H9 (cell line): ENCODE results near the gene AMPH. TPM values are rescaled to one million over a fixed set of nuclear protein-coding genes. Genes with fewer than 3 reads are reported as not detected.

Source experiments
- DNase-seq: peaks from one replicate; pipeline ENCODE4 v3.0.0-alpha.2; 2017
- H2AFZ ChIP-seq: one replicate; pipeline ENCODE4 v1.6.1; 2013; ENCODE audit warnings: mild to moderate bottlenecking, low read length, control low read depth, moderate library complexity
- H2AK5ac ChIP-seq: 2 replicates; pipeline ENCODE4 v1.6.1; 2013; ENCODE audit warnings: low read length, control low read depth, mixed read lengths; ENCODE audit not compliant: insufficient read length
- H2BK120ac ChIP-seq: one replicate; pipeline ENCODE4 v1.6.1; 2013; ENCODE audit warnings: low read depth, mild to moderate bottlenecking, low read length, control low read depth, inconsistent platforms; ENCODE audit not compliant: poor library complexity, severe bottlenecking
- H2BK12ac ChIP-seq: 2 replicates; pipeline ENCODE4 v1.6.1; 2013; ENCODE audit warnings: low read length, control low read depth, mixed read lengths, low read depth; ENCODE audit not compliant: insufficient read length
- H2BK15ac ChIP-seq: 2 replicates; pipeline ENCODE4 v1.6.1; 2013; ENCODE audit warnings: low read depth, low read length, control low read depth
- H2BK20ac ChIP-seq: one replicate; pipeline ENCODE4 v1.6.1; 2013; ENCODE audit warnings: low read depth, mild to moderate bottlenecking, low read length, control low read depth, inconsistent platforms; ENCODE audit not compliant: poor library complexity, severe bottlenecking
- H2BK5ac ChIP-seq: 2 replicates; pipeline ENCODE4 v1.6.1; 2013; ENCODE audit warnings: low read length, control low read depth, mixed read lengths; ENCODE audit not compliant: insufficient read length
- H3K14ac ChIP-seq: 2 replicates; pipeline ENCODE4 v1.6.1; 2013; ENCODE audit warnings: low read length, control low read depth; ENCODE audit not compliant: insufficient read depth
- H3K18ac ChIP-seq: 2 replicates; pipeline ENCODE4 v1.6.1; 2013; ENCODE audit warnings: low read depth, mild to moderate bottlenecking, mixed read lengths, low read length, control low read depth; ENCODE audit not compliant: insufficient read length
- H3K23ac ChIP-seq: 2 replicates; pipeline ENCODE4 v1.6.1; 2013; ENCODE audit warnings: low read length, control low read depth, mixed read lengths, low read depth; ENCODE audit not compliant: insufficient read length
- H3K23me2 ChIP-seq: 2 replicates; pipeline ENCODE4 v1.6.1; 2013; ENCODE audit warnings: low read depth, mild to moderate bottlenecking, mixed read lengths, low read length, control low read depth; ENCODE audit not compliant: insufficient read length, poor library complexity, severe bottlenecking
- H3K27ac ChIP-seq: 2 replicates; pipeline ENCODE4 v1.5.1; 2013; ENCODE audit warnings: low read length, control low read depth, mixed read lengths, low read depth; ENCODE audit not compliant: insufficient read length
- H3K27me3 ChIP-seq: 2 replicates; pipeline ENCODE4 v1.6.1; 2013; ENCODE audit warnings: low read length, control low read depth, inconsistent platforms; ENCODE audit not compliant: insufficient read depth
- H3K4ac ChIP-seq: 2 replicates; pipeline ENCODE4 v1.6.1; 2013; ENCODE audit warnings: low read depth, mild to moderate bottlenecking, control low read depth, inconsistent platforms, low read length, moderate library complexity
- H3K4me1 ChIP-seq: 2 replicates; pipeline ENCODE4 v1.6.1; 2013; ENCODE audit warnings: low read length, control low read depth, inconsistent platforms; ENCODE audit not compliant: insufficient read depth
- H3K4me2 ChIP-seq: 2 replicates; pipeline ENCODE4 v1.6.1; 2013; ENCODE audit warnings: low read length, control low read depth, mixed read lengths; ENCODE audit not compliant: insufficient read length, insufficient read depth
- H3K56ac ChIP-seq: 2 replicates; pipeline ENCODE4 v1.6.1; 2013; ENCODE audit warnings: low read depth, mild to moderate bottlenecking, mixed read lengths, low read length, control low read depth; ENCODE audit not compliant: insufficient read length
- H3K79me1 ChIP-seq: 2 replicates; pipeline ENCODE4 v1.6.1; 2013; ENCODE audit warnings: low read depth, mild to moderate bottlenecking, moderate library complexity, low read length, control low read depth, inconsistent platforms; ENCODE audit not compliant: insufficient read depth, poor library complexity, severe bottlenecking
- H3K79me2 ChIP-seq: 2 replicates; pipeline ENCODE4 v1.6.1; 2013; ENCODE audit warnings: low read length, control low read depth, inconsistent platforms; ENCODE audit not compliant: insufficient read depth
- H3K9ac ChIP-seq: 2 replicates; pipeline ENCODE4 v1.6.1; 2013; ENCODE audit warnings: low read length, control low read depth, mixed read lengths; ENCODE audit not compliant: insufficient read length; ENCODE audit errors: extremely low read depth
- H3K9me3 ChIP-seq: one replicate; pipeline ENCODE4 v1.6.1; 2013; ENCODE audit warnings: low read depth, low read length, inconsistent platforms; ENCODE audit not compliant: control insufficient read depth
- H3T11ph ChIP-seq: one replicate; pipeline ENCODE4 v1.6.1; 2013; ENCODE audit warnings: mild to moderate bottlenecking, low read length, control low read depth, inconsistent platforms
- H4K20me1 ChIP-seq: one replicate; pipeline ENCODE4 v1.6.1; 2013; ENCODE audit not compliant: control insufficient read depth, insufficient read length, insufficient read depth
- H4K5ac ChIP-seq: 2 replicates; pipeline ENCODE4 v1.6.1; 2013; ENCODE audit warnings: low read depth, mild to moderate bottlenecking, mixed read lengths, low read length, control low read depth; ENCODE audit not compliant: insufficient read length
- H4K8ac ChIP-seq: replicated peaks from 2 replicates; pipeline ENCODE4 v1.6.1; 2013; ENCODE audit warnings: low read length, control low read depth, mixed read lengths, low read depth; ENCODE audit not compliant: insufficient read length
- H4K91ac ChIP-seq: 2 replicates; pipeline ENCODE4 v1.6.1; 2013; ENCODE audit warnings: low read depth, mild to moderate bottlenecking, moderate library complexity, mixed read lengths, low read length, control low read depth; ENCODE audit not compliant: insufficient read length
- H3K27ac Mint-ChIP-seq, 3 experiments: 2 replicates in 2 of 3; 3 replicates in 1 of 3; pipeline ENCODE4 v1.8.0; 2020 to 2021; ENCODE audit warnings: mixed read lengths in 3 of 3, mild to moderate bottlenecking in 1 of 3, moderate library complexity in 1 of 3
- H3K27me3 Mint-ChIP-seq: 2 replicates; pipeline ENCODE4 v1.8.0; 2021; ENCODE audit warnings: low read depth, mild to moderate bottlenecking, moderate library complexity, mixed read lengths
- H3K36me3 Mint-ChIP-seq, 3 experiments: 2 replicates in 2 of 3; 3 replicates in 1 of 3; pipeline ENCODE4 v1.8.0; 2020 to 2021; ENCODE audit warnings: low read depth in 3 of 3, mixed read lengths in 3 of 3; ENCODE audit not compliant: insufficient read depth in 1 of 3
- H3K4me1 Mint-ChIP-seq, 2 experiments: 2 replicates each; pipeline ENCODE4 v1.8.0; 2020; ENCODE audit warnings: mixed read lengths in 2 of 2
- H3K4me3 Mint-ChIP-seq, 2 experiments: 2 replicates in 1 of 2; 3 replicates in 1 of 2; pipeline ENCODE4 v1.8.0; 2020 to 2021; ENCODE audit warnings: mild to moderate bottlenecking in 2 of 2, mixed read lengths in 2 of 2, moderate library complexity in 1 of 2
- H3K9me3 Mint-ChIP-seq, 2 experiments: 2 replicates in 1 of 2; 3 replicates in 1 of 2; pipeline ENCODE4 v1.8.0; 2020; ENCODE audit warnings: mild to moderate bottlenecking in 2 of 2, mixed read lengths in 2 of 2, moderate library complexity in 1 of 2
- WGBS: extraction: QIAGEN DNeasy Blood & Tissue Kit; methylation state at CpG from one replicate; pipeline ENCODE4 v1.1.7; 2013; ENCODE audit warnings: missing lambda C conversion rate, low lambda C conversion rate, mixed read lengths; ENCODE audit not compliant: insufficient read length; ENCODE audit errors: extremely low coverage; 5-methylcytosine and 5-hydroxymethylcytosine counted together
- total RNA-seq: library from RNA; stranded (reverse); gene quantifications from 2 replicates; pipeline ENCODE4 v1.2.1, GENCODE V29; 2021
- TF ChIP-seq, protein P1 (sequence below): fragments of 200-600 bp; sonication (generic); conservative IDR thresholded peaks from 3 replicates; pipeline ENCODE4 v1.8.0; 2021; ENCODE audit warnings: antibody characterized with exemption, mild to moderate bottlenecking

Gene AMPH
- total RNA-seq, 1 experiment from 2014 or later = 4.8 TPM

DNA sequence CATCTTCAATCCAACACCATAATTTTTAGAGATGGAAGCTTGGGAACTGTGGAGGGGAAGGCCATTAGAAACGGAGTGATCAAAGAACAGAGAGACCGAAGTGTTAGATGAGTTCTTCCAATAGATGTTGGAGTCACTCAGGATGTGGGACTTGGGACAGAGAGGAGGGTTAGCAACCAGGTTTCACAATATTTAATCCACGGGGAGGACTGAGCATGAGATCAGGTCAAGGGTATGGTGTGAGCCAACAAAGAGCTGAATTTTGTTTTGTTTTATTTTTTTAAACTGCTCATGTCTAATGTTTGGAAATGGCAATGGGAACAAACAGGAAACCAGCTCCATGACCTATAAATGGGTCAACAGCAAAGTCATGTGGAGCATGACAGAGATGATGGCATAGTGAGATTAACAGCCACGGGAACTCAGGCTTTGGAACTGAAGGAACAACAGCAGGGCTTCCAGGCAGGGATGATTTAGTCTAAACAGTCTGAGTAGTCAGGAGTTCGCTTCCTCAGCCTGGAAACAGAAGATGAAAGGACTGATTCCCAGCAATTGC lies 38.9 kb upstream of the AMPH start:
- H2BK120ac ChIP-seq = no peak overlapping the region
- H3K9ac ChIP-seq = no peak overlapping the region
- no peaks in the 10 kb centered on the region for H4K20me1 ChIP-seq
- no peak overlapping the region for H3T11ph ChIP-seq
- H3K27me3 ChIP-seq = no peaks in the 10 kb centered on the region
- no peak overlapping the region for H3K27ac Mint-ChIP-seq
- no peaks in the 10 kb centered on the region for H3K79me2 ChIP-seq
- no peak overlapping the region for H3K23ac ChIP-seq
- H3K27me3 Mint-ChIP-seq = no peaks in the 10 kb centered on the region; the same call in 1 of the 2 replicates
- WGBS = no CpG with 5 or more reads among the region's 5 CpGs
- H2BK20ac ChIP-seq = no peak overlapping the region
- no peaks in the 10 kb centered on the region for H3K4me1 ChIP-seq
- no peaks in the 10 kb centered on the region; a peak in 1 of 7 replicates for H3K36me3 Mint-ChIP-seq
- H3K9me3 Mint-ChIP-seq = no peaks in the 10 kb centered on the region
- no peak overlapping the region for H3K4me2 ChIP-seq
- TF ChIP-seq, protein P1, sequence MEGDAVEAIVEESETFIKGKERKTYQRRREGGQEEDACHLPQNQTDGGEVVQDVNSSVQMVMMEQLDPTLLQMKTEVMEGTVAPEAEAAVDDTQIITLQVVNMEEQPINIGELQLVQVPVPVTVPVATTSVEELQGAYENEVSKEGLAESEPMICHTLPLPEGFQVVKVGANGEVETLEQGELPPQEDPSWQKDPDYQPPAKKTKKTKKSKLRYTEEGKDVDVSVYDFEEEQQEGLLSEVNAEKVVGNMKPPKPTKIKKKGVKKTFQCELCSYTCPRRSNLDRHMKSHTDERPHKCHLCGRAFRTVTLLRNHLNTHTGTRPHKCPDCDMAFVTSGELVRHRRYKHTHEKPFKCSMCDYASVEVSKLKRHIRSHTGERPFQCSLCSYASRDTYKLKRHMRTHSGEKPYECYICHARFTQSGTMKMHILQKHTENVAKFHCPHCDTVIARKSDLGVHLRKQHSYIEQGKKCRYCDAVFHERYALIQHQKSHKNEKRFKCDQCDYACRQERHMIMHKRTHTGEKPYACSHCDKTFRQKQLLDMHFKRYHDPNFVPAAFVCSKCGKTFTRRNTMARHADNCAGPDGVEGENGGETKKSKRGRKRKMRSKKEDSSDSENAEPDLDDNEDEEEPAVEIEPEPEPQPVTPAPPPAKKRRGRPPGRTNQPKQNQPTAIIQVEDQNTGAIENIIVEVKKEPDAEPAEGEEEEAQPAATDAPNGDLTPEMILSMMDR = no peak
- no peak overlapping the region for H3K56ac ChIP-seq
- H4K5ac ChIP-seq = no peak overlapping the region
- H2BK12ac ChIP-seq = no peak overlapping the region
- no peak overlapping the region for H2AFZ ChIP-seq
- no peaks in the 10 kb centered on the region for H3K9me3 ChIP-seq
- no peak overlapping the region for H2BK5ac ChIP-seq
- H4K91ac ChIP-seq = no peak overlapping the region
- H3K23me2 ChIP-seq = no peaks in the 10 kb centered on the region
- no peak overlapping the region for H3K14ac ChIP-seq
- no peaks in the 10 kb centered on the region for H3K79me1 ChIP-seq
- H3K4me1 Mint-ChIP-seq = no peaks in the 10 kb centered on the region
- no peak overlapping the region for H2AK5ac ChIP-seq
- H4K8ac ChIP-seq = no peak overlapping the region
- no peak overlapping the region for H3K4me3 Mint-ChIP-seq
- H3K18ac ChIP-seq = no peak overlapping the region
- no peak for DNase-seq
- H3K4ac ChIP-seq = no peak overlapping the region
- H3K27ac ChIP-seq = no peak overlapping the region
- no peak overlapping the region for H2BK15ac ChIP-seq
